ENCODE results near the gene ETS1.

ETS1 gene

DNA sequence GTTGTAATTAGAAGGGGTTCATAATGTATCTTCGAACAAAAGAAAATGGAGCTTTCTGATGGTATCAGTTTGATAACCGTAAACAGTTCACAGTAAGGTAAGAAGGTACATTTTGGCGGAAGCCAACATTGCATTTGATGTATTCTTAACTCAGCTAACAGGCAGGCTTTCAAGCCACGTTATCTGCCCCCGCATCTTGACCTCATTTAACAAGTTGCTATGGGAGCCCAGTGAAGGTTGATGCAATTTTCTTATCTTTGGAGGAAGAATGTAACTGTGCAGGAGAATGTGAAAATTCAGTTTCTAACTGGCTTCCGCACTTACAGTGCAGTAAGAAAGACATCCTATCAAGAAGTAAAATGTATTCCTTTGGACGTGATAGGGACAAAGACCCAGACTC, 110.6 kb downstream of the ETS1 start:
- Histone ChIP-seq H3K4me3 (replicated peaks; ENCODE audit: insufficient read depth, low read length) (no peak overlapping the region), H3K27ac (replicated peaks) (no peak overlapping the region), H3K27me3 (ENCODE audit: insufficient read depth, poor library complexity, severe bottlenecking) (peaks cover 5% of the 10 kb centered on the region)
- DNase-seq (ENCODE audit: low read depth in 1 of 2, low spot score in 1 of 2) = no peak
- TF ChIP-seq POLR2AphosphoS5 (IDR thresholded peaks at IDR 0.05; ENCODE audit: low read depth) = no peak
- TF ChIP-seq, protein P1, sequence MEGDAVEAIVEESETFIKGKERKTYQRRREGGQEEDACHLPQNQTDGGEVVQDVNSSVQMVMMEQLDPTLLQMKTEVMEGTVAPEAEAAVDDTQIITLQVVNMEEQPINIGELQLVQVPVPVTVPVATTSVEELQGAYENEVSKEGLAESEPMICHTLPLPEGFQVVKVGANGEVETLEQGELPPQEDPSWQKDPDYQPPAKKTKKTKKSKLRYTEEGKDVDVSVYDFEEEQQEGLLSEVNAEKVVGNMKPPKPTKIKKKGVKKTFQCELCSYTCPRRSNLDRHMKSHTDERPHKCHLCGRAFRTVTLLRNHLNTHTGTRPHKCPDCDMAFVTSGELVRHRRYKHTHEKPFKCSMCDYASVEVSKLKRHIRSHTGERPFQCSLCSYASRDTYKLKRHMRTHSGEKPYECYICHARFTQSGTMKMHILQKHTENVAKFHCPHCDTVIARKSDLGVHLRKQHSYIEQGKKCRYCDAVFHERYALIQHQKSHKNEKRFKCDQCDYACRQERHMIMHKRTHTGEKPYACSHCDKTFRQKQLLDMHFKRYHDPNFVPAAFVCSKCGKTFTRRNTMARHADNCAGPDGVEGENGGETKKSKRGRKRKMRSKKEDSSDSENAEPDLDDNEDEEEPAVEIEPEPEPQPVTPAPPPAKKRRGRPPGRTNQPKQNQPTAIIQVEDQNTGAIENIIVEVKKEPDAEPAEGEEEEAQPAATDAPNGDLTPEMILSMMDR (IDR thresholded peaks at IDR 0.05; ENCODE audit: insufficient read depth, low read length) = no peak
- TF ChIP-seq GABPA (IDR thresholded peaks at IDR 0.05; ENCODE audit: low read depth) = no peak
- TF ChIP-seq, protein P2, sequence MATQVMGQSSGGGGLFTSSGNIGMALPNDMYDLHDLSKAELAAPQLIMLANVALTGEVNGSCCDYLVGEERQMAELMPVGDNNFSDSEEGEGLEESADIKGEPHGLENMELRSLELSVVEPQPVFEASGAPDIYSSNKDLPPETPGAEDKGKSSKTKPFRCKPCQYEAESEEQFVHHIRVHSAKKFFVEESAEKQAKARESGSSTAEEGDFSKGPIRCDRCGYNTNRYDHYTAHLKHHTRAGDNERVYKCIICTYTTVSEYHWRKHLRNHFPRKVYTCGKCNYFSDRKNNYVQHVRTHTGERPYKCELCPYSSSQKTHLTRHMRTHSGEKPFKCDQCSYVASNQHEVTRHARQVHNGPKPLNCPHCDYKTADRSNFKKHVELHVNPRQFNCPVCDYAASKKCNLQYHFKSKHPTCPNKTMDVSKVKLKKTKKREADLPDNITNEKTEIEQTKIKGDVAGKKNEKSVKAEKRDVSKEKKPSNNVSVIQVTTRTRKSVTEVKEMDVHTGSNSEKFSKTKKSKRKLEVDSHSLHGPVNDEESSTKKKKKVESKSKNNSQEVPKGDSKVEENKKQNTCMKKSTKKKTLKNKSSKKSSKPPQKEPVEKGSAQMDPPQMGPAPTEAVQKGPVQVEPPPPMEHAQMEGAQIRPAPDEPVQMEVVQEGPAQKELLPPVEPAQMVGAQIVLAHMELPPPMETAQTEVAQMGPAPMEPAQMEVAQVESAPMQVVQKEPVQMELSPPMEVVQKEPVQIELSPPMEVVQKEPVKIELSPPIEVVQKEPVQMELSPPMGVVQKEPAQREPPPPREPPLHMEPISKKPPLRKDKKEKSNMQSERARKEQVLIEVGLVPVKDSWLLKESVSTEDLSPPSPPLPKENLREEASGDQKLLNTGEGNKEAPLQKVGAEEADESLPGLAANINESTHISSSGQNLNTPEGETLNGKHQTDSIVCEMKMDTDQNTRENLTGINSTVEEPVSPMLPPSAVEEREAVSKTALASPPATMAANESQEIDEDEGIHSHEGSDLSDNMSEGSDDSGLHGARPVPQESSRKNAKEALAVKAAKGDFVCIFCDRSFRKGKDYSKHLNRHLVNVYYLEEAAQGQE (IDR thresholded peaks at IDR 0.05; ENCODE audit: insufficient replicate concordance, low read depth) = no peak
- no peak for TF ChIP-seq SPI1 (IDR thresholded peaks at IDR 0.05; ENCODE audit: borderline replicate concordance, low read depth)

DNA sequence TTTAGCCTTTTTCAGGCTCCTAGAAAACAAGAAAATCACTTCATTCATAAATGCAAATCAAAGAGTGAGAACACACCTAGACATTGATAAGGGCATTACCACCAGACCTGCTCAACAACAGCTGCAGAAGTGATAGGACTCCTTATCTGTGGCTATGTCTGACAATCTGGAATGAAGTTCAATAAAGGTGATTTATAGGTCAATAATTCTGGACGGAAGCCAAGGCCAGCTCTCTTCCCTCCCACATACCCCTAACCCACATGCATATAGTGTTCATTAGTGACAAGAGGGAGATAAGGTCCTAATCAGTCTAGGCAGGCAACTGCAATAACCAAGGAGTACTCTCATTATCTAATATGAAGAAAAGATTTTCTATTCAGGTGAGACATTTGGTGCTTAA, 111.3 kb downstream of the ETS1 start:
- Histone ChIP-seq H3K4me3 (replicated peaks; ENCODE audit: insufficient read depth, low read length) (no peak overlapping the region), H3K27me3 (ENCODE audit: insufficient read depth, poor library complexity, severe bottlenecking) (peaks cover 5% of the 10 kb centered on the region), H3K27ac (replicated peaks) (no peak overlapping the region)
- TF ChIP-seq, protein P1 (IDR thresholded peaks at IDR 0.05; ENCODE audit: insufficient read depth, low read length) = no peak
- TF ChIP-seq, protein P2 (IDR thresholded peaks at IDR 0.05; ENCODE audit: insufficient replicate concordance, low read depth) = no peak
- TF ChIP-seq SPI1 (IDR thresholded peaks at IDR 0.05; ENCODE audit: borderline replicate concordance, low read depth) = no peak
- no peak for TF ChIP-seq POLR2AphosphoS5 (IDR thresholded peaks at IDR 0.05; ENCODE audit: low read depth)
- no peak for TF ChIP-seq GABPA (IDR thresholded peaks at IDR 0.05; ENCODE audit: low read depth)
- no peak for DNase-seq (ENCODE audit: low read depth in 1 of 2, low spot score in 1 of 2)

DNA sequence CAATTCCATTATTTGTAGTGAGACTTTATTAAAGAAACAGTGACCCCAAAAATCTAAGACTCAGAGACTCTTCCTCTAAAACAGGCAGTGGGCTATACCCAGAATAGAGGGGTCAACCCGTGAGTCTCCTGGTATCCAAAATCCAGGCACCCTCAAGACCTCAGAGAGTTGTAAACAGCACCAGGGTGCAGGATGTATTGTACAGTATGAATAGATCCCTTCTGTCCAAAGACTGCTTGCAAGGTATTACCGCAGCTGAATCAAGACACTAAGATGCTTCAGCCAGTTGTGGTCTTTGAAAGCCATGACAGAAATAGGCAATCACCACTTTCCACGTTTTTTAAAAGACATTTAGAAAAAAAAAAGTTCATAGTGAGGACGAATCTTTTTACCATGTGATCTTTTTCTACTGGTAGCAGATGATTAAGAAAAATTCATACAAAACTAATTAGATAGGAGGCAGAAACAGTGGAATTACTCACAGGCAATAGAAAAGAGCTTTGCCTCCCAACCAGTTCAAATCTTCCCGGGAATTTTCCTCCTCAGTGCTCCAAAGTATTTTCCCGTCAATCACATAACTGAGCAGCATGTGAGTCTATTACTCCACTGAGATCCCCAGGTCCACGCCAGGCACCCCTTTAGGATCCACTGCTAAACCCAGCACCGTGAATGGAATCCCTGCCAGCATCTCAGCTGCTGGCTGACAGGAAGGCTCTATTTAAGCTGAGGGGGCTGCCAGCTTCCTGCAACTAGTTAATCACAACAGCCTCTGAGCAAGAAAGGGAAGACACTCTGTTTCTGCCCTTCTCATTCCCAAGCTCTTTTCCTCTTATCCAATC, 113.1 kb downstream of the ETS1 start:
- no peak for DNase-seq (ENCODE audit: low read depth in 1 of 2, low spot score in 1 of 2)
- TF ChIP-seq, protein P2 (IDR thresholded peaks at IDR 0.05; ENCODE audit: insufficient replicate concordance, low read depth) = no peak
- TF ChIP-seq SPI1 (IDR thresholded peaks at IDR 0.05; ENCODE audit: borderline replicate concordance, low read depth) = no peak
- no peak for TF ChIP-seq POLR2AphosphoS5 (IDR thresholded peaks at IDR 0.05; ENCODE audit: low read depth)
- no peak for TF ChIP-seq GABPA (IDR thresholded peaks at IDR 0.05; ENCODE audit: low read depth)
- TF ChIP-seq, protein P1 (IDR thresholded peaks at IDR 0.05; ENCODE audit: insufficient read depth, low read length) = no peak
- Histone ChIP-seq H3K27ac (replicated peaks) (no peak overlapping the region), H3K4me3 (replicated peaks; ENCODE audit: insufficient read depth, low read length) (no peak overlapping the region), H3K27me3 (ENCODE audit: insufficient read depth, poor library complexity, severe bottlenecking) (peaks cover 4% of the 10 kb centered on the region)

Measured in HL-60 (cell line).